RWPE2 (cell line): ENCODE data around the gene AOPEP.
"Not testable (repeated sequence)": the region's sequence is repeated elsewhere in the genome, so short reads cannot be mapped to it uniquely, and the experiment has no call there.

ENCODE experiments used
- ATAC-seq: fragments of 200-7000 bp; cut with Tn5 transposase; 3 replicates; pipeline ENCODE4 v1.9.1; 2021; ENCODE audit warnings: low read depth
- DNase-seq: peaks from one replicate; pipeline ENCODE4 v3.0.0-alpha.2; 2020; ENCODE audit warnings: low spot score
- H3K27ac ChIP-seq: fragments of 450-650 bp; 2 replicates; pipeline ENCODE4 v1.5.1; 2017; ENCODE audit warnings: mild to moderate bottlenecking; ENCODE audit not compliant: poor library complexity, severe bottlenecking
- H3K27me3 ChIP-seq: fragments of 250-450 bp; sonication (Bioruptor Pico); 2 replicates; pipeline ENCODE4 v1.5.1; 2021; ENCODE audit warnings: mild to moderate bottlenecking, moderate library complexity; ENCODE audit not compliant: insufficient read depth, poor library complexity, severe bottlenecking
- H3K36me3 ChIP-seq: fragments of 250-450 bp; sonication (Bioruptor Pico); 2 replicates; pipeline ENCODE4 v1.5.1; 2020; ENCODE audit warnings: low read depth, mild to moderate bottlenecking, moderate library complexity
- H3K4me1 ChIP-seq: fragments of 250-450 bp; sonication (Bioruptor Pico); 2 replicates; pipeline ENCODE4 v1.5.1; 2021; ENCODE audit warnings: mild to moderate bottlenecking, moderate library complexity; ENCODE audit not compliant: insufficient read depth, poor library complexity, severe bottlenecking
- H3K4me3 ChIP-seq: fragments of 250-450 bp; sonication (Bioruptor Pico); 2 replicates; pipeline ENCODE4 v1.5.1; 2021; ENCODE audit warnings: mild to moderate bottlenecking, moderate library complexity; ENCODE audit not compliant: severe bottlenecking
- H3K9me3 ChIP-seq: fragments of 250-450 bp; sonication (Bioruptor Pico); 2 replicates; pipeline ENCODE4 v1.5.1; 2021; ENCODE audit warnings: mild to moderate bottlenecking, moderate library complexity; ENCODE audit not compliant: severe bottlenecking
- CTCF ChIP-seq: fragments of 450-650 bp; IDR thresholded peaks from one replicate; pipeline ENCODE4 v1.5.1; 2017; ENCODE audit warnings: mild to moderate bottlenecking, moderate library complexity; ENCODE audit not compliant: poor library complexity, severe bottlenecking

The AOPEP gene

GRCh38 chr9:94829380-94830070 is 103.0 kb downstream of the AOPEP start:
- TF ChIP-seq CTCF = no peak
- no peak for ATAC-seq
- no peak overlapping the region for H3K4me3 ChIP-seq
- peaks cover 1% of the 10 kb centered on the region for H3K9me3 ChIP-seq
- no peaks in the 10 kb centered on the region for H3K4me1 ChIP-seq
- no peak for DNase-seq
- H3K36me3 ChIP-seq = no peaks in the 10 kb centered on the region
- H3K27me3 ChIP-seq = no peaks in the 10 kb centered on the region
- no peak overlapping the region for H3K27ac ChIP-seq

GRCh38 chr9:94830071-94830604 is 103.6 kb downstream of the AOPEP start:
- H3K27me3 ChIP-seq, ATAC-seq, H3K4me1 ChIP-seq, H3K27ac ChIP-seq, H3K9me3 ChIP-seq, DNase-seq, H3K4me3 ChIP-seq, H3K36me3 ChIP-seq: not testable (repeated sequence)

GRCh38 chr9:94833802-94834201 is 107.3 kb downstream of the AOPEP start:
- DNase-seq (no peak), ATAC-seq (no peak)
- peaks cover 4% of the 10 kb centered on the region for H3K9me3 ChIP-seq
- no peak overlapping the region for H3K4me3 ChIP-seq
- H3K27ac ChIP-seq = no peak overlapping the region
- no peaks in the 10 kb centered on the region for H3K27me3 ChIP-seq
- H3K36me3 ChIP-seq = no peaks in the 10 kb centered on the region
- no peak for TF ChIP-seq CTCF
- H3K4me1 ChIP-seq = no peaks in the 10 kb centered on the region

GRCh38 chr9:94837404-94837803 is 110.9 kb downstream of the AOPEP start:
- Histone ChIP-seq H3K27me3 (no peaks in the 10 kb centered on the region), H3K9me3 (peaks cover 3% of the 10 kb centered on the region), H3K4me3 (no peak overlapping the region), H3K36me3 (no peaks in the 10 kb centered on the region), H3K4me1 (no peaks in the 10 kb centered on the region), H3K27ac (no peak overlapping the region)
- no peak for ATAC-seq
- no peak for DNase-seq
- no peak for TF ChIP-seq CTCF

- TF ChIP-seq CTCF = no peak
- Histone ChIP-seq H3K36me3 (no peaks in the 10 kb centered on the region), H3K27me3 (no peaks in the 10 kb centered on the region), H3K9me3 (peaks cover 3% of the 10 kb centered on the region), H3K27ac (no peak overlapping the region), H3K4me1 (no peaks in the 10 kb centered on the region), H3K4me3 (no peak overlapping the region)
- no peak for DNase-seq
- ATAC-seq = no peak
These were observed 112.9 kb downstream of the AOPEP start for GRCh38 chr9:94839398-94839797.
